ENCODE results near the gene CDK8.

GRCh38 chr13:26225896-26226617, 27.9 kb upstream of the CDK8 start:
- TF ChIP-seq EZH2 (IDR thresholded peaks at IDR 0.05; ENCODE audit: borderline replicate concordance, low read length) (no peak), CTCF (IDR thresholded peaks at IDR 0.05; ENCODE audit: low read length) (no peak)
